Osteocyte (in vitro differentiated cells): ENCODE measurements around the gene AREL1. TPM values are rescaled to one million over a fixed set of nuclear protein-coding genes. Genes with fewer than 3 reads are reported as not detected.
A peak's percentile ranks its signal among the peaks of the same experiment; 100 is the strongest.

Experiments
- DNase-seq: peaks from one replicate; pipeline ENCODE4 v3.0.0; 2021; ENCODE audit warnings: mixed read lengths; ENCODE audit not compliant: unreplicated experiment; ENCODE audit errors: extremely low spot score
- H3K27ac Mint-ChIP-seq: one replicate; pipeline ENCODE4 v1.8.0; 2021; ENCODE audit warnings: mild to moderate bottlenecking, mixed read lengths; ENCODE audit not compliant: unreplicated experiment
- H3K27me3 Mint-ChIP-seq: one replicate; pipeline ENCODE4 v1.8.0; 2021; ENCODE audit warnings: mixed read lengths; ENCODE audit not compliant: unreplicated experiment
- H3K36me3 Mint-ChIP-seq: one replicate; pipeline ENCODE4 v1.8.0; 2021; ENCODE audit warnings: mixed read lengths; ENCODE audit not compliant: unreplicated experiment
- H3K4me1 Mint-ChIP-seq: one replicate; pipeline ENCODE4 v1.8.0; 2021; ENCODE audit warnings: mixed read lengths; ENCODE audit not compliant: unreplicated experiment
- H3K4me3 Mint-ChIP-seq: one replicate; pipeline ENCODE4 v1.8.0; 2021; ENCODE audit warnings: mild to moderate bottlenecking, moderate library complexity, mixed read lengths; ENCODE audit not compliant: unreplicated experiment
- H3K9me3 Mint-ChIP-seq: one replicate; pipeline ENCODE4 v1.8.0; 2021; ENCODE audit warnings: mixed read lengths; ENCODE audit not compliant: unreplicated experiment
- total RNA-seq: library from RNA; stranded (reverse); gene quantifications from 2 replicates; pipeline ENCODE4 v1.2.1, GENCODE V29; 2021
- TF ChIP-seq, protein P1 (sequence below): fragments of 200-600 bp; sonication (generic); IDR thresholded peaks from 2 replicates; pipeline ENCODE4 v1.5.0; 2021; ENCODE audit warnings: antibody characterized with exemption, mild to moderate bottlenecking, moderate library complexity

Gene AREL1
- total RNA-seq, 1 donor from 2014 or later, result 45.6 TPM

GRCh38 chr14:74621556-74621955 is 91.3 kb downstream of the AREL1 start:
- Mint-ChIP-seq H3K4me1 (peaks cover 57% of the 10 kb centered on the region), H3K27me3 (no peaks in the 10 kb centered on the region), H3K27ac (no peak overlapping the region), H3K4me3 (no peak overlapping the region), H3K9me3 (no peaks in the 10 kb centered on the region), H3K36me3 (peaks cover 1% of the 10 kb centered on the region)
- DNase-seq, result no peak
- TF ChIP-seq, protein P1, sequence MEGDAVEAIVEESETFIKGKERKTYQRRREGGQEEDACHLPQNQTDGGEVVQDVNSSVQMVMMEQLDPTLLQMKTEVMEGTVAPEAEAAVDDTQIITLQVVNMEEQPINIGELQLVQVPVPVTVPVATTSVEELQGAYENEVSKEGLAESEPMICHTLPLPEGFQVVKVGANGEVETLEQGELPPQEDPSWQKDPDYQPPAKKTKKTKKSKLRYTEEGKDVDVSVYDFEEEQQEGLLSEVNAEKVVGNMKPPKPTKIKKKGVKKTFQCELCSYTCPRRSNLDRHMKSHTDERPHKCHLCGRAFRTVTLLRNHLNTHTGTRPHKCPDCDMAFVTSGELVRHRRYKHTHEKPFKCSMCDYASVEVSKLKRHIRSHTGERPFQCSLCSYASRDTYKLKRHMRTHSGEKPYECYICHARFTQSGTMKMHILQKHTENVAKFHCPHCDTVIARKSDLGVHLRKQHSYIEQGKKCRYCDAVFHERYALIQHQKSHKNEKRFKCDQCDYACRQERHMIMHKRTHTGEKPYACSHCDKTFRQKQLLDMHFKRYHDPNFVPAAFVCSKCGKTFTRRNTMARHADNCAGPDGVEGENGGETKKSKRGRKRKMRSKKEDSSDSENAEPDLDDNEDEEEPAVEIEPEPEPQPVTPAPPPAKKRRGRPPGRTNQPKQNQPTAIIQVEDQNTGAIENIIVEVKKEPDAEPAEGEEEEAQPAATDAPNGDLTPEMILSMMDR, result no peak

DNA sequence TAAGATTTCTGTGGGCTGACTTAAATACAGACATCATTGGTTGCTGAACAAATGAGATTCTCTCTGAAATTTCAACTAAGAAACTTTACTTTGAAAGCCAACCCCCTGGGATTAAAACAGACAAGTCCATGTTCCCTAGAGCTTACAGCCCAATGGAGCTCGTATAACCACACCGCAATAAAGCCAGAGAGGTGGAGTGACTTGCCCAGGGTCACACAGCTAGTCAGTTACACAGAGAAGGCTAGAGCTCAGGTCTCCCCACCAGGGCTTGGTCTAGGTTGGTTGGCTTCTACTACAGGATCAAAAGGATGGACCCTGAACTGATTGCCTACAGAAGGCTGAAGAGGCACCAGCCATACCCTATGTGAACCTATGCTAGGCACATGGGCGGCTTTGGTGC is 92.0 kb downstream of the AREL1 start:
- Mint-ChIP-seq H3K4me1 (peaks cover 63% of the 10 kb centered on the region), H3K36me3 (peaks cover 1% of the 10 kb centered on the region), H3K27ac (peak overlapping the region; percentile 92), H3K9me3 (no peaks in the 10 kb centered on the region), H3K4me3 (no peak overlapping the region), H3K27me3 (no peaks in the 10 kb centered on the region)
- TF ChIP-seq, protein P1, result no peak
- DNase-seq, result no peak

DNA sequence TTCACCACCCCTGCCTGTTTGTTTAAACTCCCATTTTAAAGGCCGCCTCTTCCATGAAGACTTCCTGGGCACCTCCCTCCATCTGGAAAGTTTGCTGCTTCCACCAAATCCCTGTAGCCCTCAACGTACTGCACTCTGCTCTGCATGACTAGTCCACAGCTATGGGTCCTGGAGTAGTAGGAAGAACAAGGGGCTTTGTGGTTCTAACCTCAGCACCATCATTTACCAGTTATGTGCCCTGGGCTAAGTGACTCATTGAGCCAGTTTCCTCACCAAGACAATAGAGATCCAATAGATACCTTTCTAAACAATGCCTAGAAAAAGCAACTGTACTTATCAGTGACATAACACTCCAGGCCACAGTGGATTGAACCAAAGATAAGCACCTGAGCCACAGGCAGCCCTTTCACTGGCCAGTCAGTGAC is 92.4 kb downstream of the AREL1 start:
- peaks cover 67% of the 10 kb centered on the region for H3K4me1 Mint-ChIP-seq
- H3K27me3 Mint-ChIP-seq, result no peaks in the 10 kb centered on the region
- TF ChIP-seq, protein P1, result no peak
- no peak overlapping the region for H3K4me3 Mint-ChIP-seq
- H3K9me3 Mint-ChIP-seq, result no peaks in the 10 kb centered on the region
- peaks cover 1% of the 10 kb centered on the region for H3K36me3 Mint-ChIP-seq
- H3K27ac Mint-ChIP-seq, result peak overlapping the region; percentile 92
- DNase-seq, result no peak

DNA sequence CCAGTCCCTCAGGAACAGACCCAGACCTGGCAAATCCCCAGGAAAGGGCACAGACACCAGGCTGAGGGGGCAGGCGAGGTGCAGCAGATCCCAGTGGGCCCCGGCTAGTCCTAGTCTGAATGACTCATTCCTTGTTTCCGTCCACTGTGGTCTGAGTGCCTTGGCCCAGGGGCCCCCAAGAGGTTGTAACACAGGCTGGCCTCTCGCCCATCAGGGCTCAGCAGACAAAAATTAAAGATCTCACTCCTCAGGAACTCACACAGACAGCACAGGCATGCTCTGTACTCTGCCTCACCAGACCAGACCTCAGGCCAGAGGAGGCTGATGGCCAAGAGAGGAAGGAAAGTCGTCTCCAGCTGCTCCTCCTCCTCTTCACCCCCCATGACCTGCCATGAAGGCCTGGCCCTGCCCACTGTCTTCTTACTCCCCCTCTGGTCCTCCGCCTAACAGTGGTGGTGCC is 93.2 kb downstream of the AREL1 start:
- Mint-ChIP-seq H3K36me3 (peaks cover 1% of the 10 kb centered on the region), H3K4me3 (no peak overlapping the region), H3K27me3 (no peaks in the 10 kb centered on the region), H3K9me3 (no peaks in the 10 kb centered on the region), H3K4me1 (peaks cover 75% of the 10 kb centered on the region), H3K27ac (peak overlapping the region; percentile 92)
- peak; percentile 88 for DNase-seq
- TF ChIP-seq, protein P1, result no peak

GRCh38 chr14:74618078-74618952 is 94.6 kb downstream of the AREL1 start:
- Mint-ChIP-seq H3K4me3 (peak overlapping the region; percentile 52), H3K27me3 (no peaks in the 10 kb centered on the region), H3K27ac (peak overlapping the region; percentile 92), H3K4me1 (peaks cover 88% of the 10 kb centered on the region), H3K36me3 (no peaks in the 10 kb centered on the region), H3K9me3 (no peaks in the 10 kb centered on the region)
- no peak for DNase-seq
- TF ChIP-seq, protein P1, result peak; percentile 10
